Liver (tissue), 9 donors: Measurements from ENCODE around the gene GPR18. TPM values are rescaled to one million over a fixed set of nuclear protein-coding genes. Genes with fewer than 3 reads are reported as not detected.

Experiments
- DNase-seq: peaks from one replicate; pipeline ENCODE4 v3.0.0-alpha.2; 2017; ENCODE audit warnings: low spot score
- H3K27ac ChIP-seq, 2 donors: one replicate each; pipeline ENCODE4 v1.7.0; 2013; ENCODE audit warnings: inconsistent platforms in 2 of 2, low read length in 2 of 2, control low read depth in 1 of 2, low read depth in 1 of 2, mild to moderate bottlenecking in 1 of 2
- H3K27me3 ChIP-seq, 4 donors: one replicate each; pipeline versions ENCODE4 v1.6.1 to v1.7.0; 2013; ENCODE audit warnings: low read length in 3 of 4, inconsistent platforms in 1 of 4, mild to moderate bottlenecking in 1 of 4, moderate library complexity in 1 of 4; ENCODE audit not compliant: control insufficient read depth in 4 of 4, insufficient read depth in 4 of 4
- H3K36me3 ChIP-seq, 4 donors: one replicate each; pipeline versions ENCODE4 v1.6.1 to v1.7.0; 2013; ENCODE audit warnings: low read length in 3 of 4, mild to moderate bottlenecking in 3 of 4, low read depth in 1 of 4, moderate library complexity in 1 of 4; ENCODE audit not compliant: control insufficient read depth in 4 of 4, insufficient read depth in 3 of 4
- H3K4me1 ChIP-seq, 4 donors: one replicate each; pipeline versions ENCODE4 v1.6.1 to v1.7.0; 2013; ENCODE audit warnings: low read length in 3 of 4, mild to moderate bottlenecking in 3 of 4, moderate library complexity in 1 of 4; ENCODE audit not compliant: control insufficient read depth in 4 of 4, insufficient read depth in 4 of 4
- H3K4me3 ChIP-seq, 3 donors: one replicate each; pipeline versions ENCODE4 v1.6.1 to v1.7.0; 2013; ENCODE audit warnings: low read length in 3 of 3, control low read depth in 1 of 3, low read depth in 1 of 3, mild to moderate bottlenecking in 1 of 3
- H3K9ac ChIP-seq, 2 donors: one replicate each; pipeline ENCODE4 v1.7.0; 2013; ENCODE audit warnings: low read length in 2 of 2, mild to moderate bottlenecking in 2 of 2, moderate library complexity in 2 of 2, control low read depth in 1 of 2, low read depth in 1 of 2
- H3K9me3 ChIP-seq, 4 donors: one replicate each; pipeline versions ENCODE4 v1.6.1 to v1.7.0; 2013; ENCODE audit warnings: low read length in 3 of 4; ENCODE audit not compliant: control insufficient read depth in 4 of 4
- ATF3 ChIP-seq: IDR thresholded peaks from 2 replicates; pipeline ENCODE4 v1.6.1; 2016; ENCODE audit warnings: antibody characterized with exemption
- CTCF ChIP-seq: fragments of 150-350 bp; IDR thresholded peaks from 2 replicates; pipeline ENCODE4 v1.5.1; 2017; ENCODE audit warnings: improper control_type of control experiment, low read depth, low read length; ENCODE audit not compliant: missing input control
- FOXA1 ChIP-seq: IDR thresholded peaks from 2 replicates; pipeline ENCODE4 v1.6.1; 2016; ENCODE audit warnings: antibody characterized with exemption
- GABPA ChIP-seq, 2 donors: IDR thresholded peaks in 1 of 2; conservative IDR thresholded peaks in 1 of 2; 2 replicates each; pipeline ENCODE4 v1.6.1; 2016; ENCODE audit warnings: antibody characterized with exemption in 2 of 2, mild to moderate bottlenecking in 1 of 2, moderate library complexity in 1 of 2
- HNF4A ChIP-seq, 2 donors: conservative IDR thresholded peaks; 2 replicates each; pipeline ENCODE4 v1.6.1; 2016; ENCODE audit warnings: antibody characterized with exemption in 2 of 2, mild to moderate bottlenecking in 2 of 2
- JUND ChIP-seq, 2 donors: IDR thresholded peaks; 2 replicates each; pipeline ENCODE4 v1.6.1; 2016; ENCODE audit warnings: antibody characterized with exemption in 2 of 2
- MAX ChIP-seq: IDR thresholded peaks from 2 replicates; pipeline ENCODE4 v1.6.1; 2016; ENCODE audit warnings: antibody characterized with exemption
- RXRA ChIP-seq, 2 donors: IDR thresholded peaks; 2 replicates each; pipeline ENCODE4 v1.6.1; 2017 to 2018; ENCODE audit warnings: antibody characterized with exemption in 2 of 2, mild to moderate bottlenecking in 1 of 2
- SP1 ChIP-seq: IDR thresholded peaks from 2 replicates; pipeline ENCODE4 v1.6.1; 2018; ENCODE audit warnings: antibody characterized with exemption, mild to moderate bottlenecking
- YY1 ChIP-seq: IDR thresholded peaks from 2 replicates; pipeline ENCODE4 v1.6.1; 2016; ENCODE audit warnings: antibody characterized with exemption, mild to moderate bottlenecking
- WGBS: extraction: QIAGEN DNeasy Blood & Tissue Kit; methylation state at CpG from one replicate; pipeline ENCODE4 v1.1.7; 2013; 5-methylcytosine and 5-hydroxymethylcytosine counted together
- polyA plus RNA-seq, 2 donors: library from polyadenylated mRNA; stranded (reverse) in 1 of 2; unstranded in 1 of 2; fragments of 200-250 nt in 1 of 2; fragments of >200 nt in 1 of 2; fragmentation: Nextera tagmentation in 1 of 2; extraction: Ambion mirVana in 1 of 2; gene quantifications; one replicate each; pipeline versions ENCODE4 v1.2.1 to v1.2.3, GENCODE V29; 2013 to 2015
- total RNA-seq, 2 donors: library from RNA; depleted of rRNA; stranded (reverse); fragments of >200 nt; gene quantifications; one replicate each; pipeline ENCODE4 v1.2.3, GENCODE V29; 2014
- TF ChIP-seq, protein P1 (sequence below): IDR thresholded peaks from 2 replicates; pipeline ENCODE4 v1.6.1; 2016; ENCODE audit warnings: antibody characterized with exemption
- TF ChIP-seq, protein P2 (sequence below): IDR thresholded peaks from 2 replicates; pipeline ENCODE4 v1.6.1; 2016; ENCODE audit warnings: antibody characterized with exemption, mild to moderate bottlenecking
- donor health status: healthy.
- donor health status: healthy.
- donor health status: healthy.
- donor health status: healthy.
- donor health status: healthy.

The GPR18 gene
- total and polyA plus RNA-seq, 4 donors: 0.13 to 1.0 (median 0.41) TPM

DNA sequence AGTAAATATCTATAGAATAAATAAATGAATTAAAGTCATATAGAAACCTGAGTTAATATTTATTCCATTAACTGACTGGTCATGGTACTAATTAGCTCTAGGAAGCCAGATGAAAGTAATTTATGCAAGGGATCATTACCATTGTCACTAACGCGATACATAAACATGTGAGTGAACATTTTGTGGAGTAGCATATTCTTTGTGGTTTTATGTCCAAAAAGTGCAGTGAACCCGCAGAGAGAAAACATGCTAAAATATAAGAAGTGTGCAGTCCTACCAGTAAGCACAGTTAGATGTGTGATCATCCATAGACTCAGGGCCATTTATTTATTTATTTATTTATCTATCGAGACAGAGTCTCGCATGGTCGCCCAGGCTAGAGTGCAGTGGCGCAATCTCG, 47.4 kb upstream of the GPR18 start (continued):
- TF ChIP-seq CTCF: no peak
- no peak for TF ChIP-seq FOXA1
- TF ChIP-seq RXRA (IDR thresholded peaks at IDR 0.05): no peak
- no peak for TF ChIP-seq SP1
- TF ChIP-seq MAX: no peak
- TF ChIP-seq HNF4A (conservative IDR thresholded peaks at IDR 0.05): no peak
- TF ChIP-seq ATF3: no peak
- TF ChIP-seq GABPA (IDR thresholded peaks at IDR 0.05 in 1 of 2, conservative IDR thresholded peaks at IDR 0.05 in 1 of 2): no peak

- H3K4me3 ChIP-seq: no peak overlapping the region
- no peak overlapping the region for H3K9ac ChIP-seq
- WGBS: 88% methylated on average over 5 of the region's 5 CpGs
- no peaks in the 10 kb centered on the region for H3K27me3 ChIP-seq
- no peak for DNase-seq
- no peaks in the 10 kb centered on the region for H3K4me1 ChIP-seq
- H3K9me3 ChIP-seq: no peaks in the 10 kb centered on the region
- H3K36me3 ChIP-seq: peaks cover 0 to 2% (median 0%) of the 10 kb centered on the region in 4 donors
- TF ChIP-seq, protein P1, sequence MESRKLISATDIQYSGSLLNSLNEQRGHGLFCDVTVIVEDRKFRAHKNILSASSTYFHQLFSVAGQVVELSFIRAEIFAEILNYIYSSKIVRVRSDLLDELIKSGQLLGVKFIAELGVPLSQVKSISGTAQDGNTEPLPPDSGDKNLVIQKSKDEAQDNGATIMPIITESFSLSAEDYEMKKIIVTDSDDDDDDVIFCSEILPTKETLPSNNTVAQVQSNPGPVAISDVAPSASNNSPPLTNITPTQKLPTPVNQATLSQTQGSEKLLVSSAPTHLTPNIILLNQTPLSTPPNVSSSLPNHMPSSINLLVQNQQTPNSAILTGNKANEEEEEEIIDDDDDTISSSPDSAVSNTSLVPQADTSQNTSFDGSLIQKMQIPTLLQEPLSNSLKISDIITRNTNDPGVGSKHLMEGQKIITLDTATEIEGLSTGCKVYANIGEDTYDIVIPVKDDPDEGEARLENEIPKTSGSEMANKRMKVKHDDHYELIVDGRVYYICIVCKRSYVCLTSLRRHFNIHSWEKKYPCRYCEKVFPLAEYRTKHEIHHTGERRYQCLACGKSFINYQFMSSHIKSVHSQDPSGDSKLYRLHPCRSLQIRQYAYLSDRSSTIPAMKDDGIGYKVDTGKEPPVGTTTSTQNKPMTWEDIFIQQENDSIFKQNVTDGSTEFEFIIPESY: no peak
- TF ChIP-seq RXRA (IDR thresholded peaks at IDR 0.05): no peak
- no peak for TF ChIP-seq GABPA (IDR thresholded peaks at IDR 0.05 in 1 of 2, conservative IDR thresholded peaks at IDR 0.05 in 1 of 2)
- TF ChIP-seq YY1: no peak
- TF ChIP-seq HNF4A (conservative IDR thresholded peaks at IDR 0.05): no peak
- H3K27ac ChIP-seq: no peak overlapping the region
These were observed 47.0 kb upstream of the GPR18 start for GRCh38 chr13:99305158-99305557.

- Histone ChIP-seq H3K27ac (peak overlapping the region in 1 of 2 donors; percentile 8), H3K36me3 (peaks cover 0 to under 1% (median 0%) of the 10 kb centered on the region in 4 donors), H3K27me3 (no peaks in the 10 kb centered on the region), H3K9ac (peak overlapping the region in 1 of 2 donors; percentile 17), H3K4me1 (no peaks in the 10 kb centered on the region), H3K4me3 (no peak overlapping the region), H3K9me3 (no peaks in the 10 kb centered on the region)
- no peak for DNase-seq
- TF ChIP-seq RXRA (IDR thresholded peaks at IDR 0.05) (no peak), JUND (IDR thresholded peaks at IDR 0.05) (no peak), SP1 (no peak)
- TF ChIP-seq, protein P2, sequence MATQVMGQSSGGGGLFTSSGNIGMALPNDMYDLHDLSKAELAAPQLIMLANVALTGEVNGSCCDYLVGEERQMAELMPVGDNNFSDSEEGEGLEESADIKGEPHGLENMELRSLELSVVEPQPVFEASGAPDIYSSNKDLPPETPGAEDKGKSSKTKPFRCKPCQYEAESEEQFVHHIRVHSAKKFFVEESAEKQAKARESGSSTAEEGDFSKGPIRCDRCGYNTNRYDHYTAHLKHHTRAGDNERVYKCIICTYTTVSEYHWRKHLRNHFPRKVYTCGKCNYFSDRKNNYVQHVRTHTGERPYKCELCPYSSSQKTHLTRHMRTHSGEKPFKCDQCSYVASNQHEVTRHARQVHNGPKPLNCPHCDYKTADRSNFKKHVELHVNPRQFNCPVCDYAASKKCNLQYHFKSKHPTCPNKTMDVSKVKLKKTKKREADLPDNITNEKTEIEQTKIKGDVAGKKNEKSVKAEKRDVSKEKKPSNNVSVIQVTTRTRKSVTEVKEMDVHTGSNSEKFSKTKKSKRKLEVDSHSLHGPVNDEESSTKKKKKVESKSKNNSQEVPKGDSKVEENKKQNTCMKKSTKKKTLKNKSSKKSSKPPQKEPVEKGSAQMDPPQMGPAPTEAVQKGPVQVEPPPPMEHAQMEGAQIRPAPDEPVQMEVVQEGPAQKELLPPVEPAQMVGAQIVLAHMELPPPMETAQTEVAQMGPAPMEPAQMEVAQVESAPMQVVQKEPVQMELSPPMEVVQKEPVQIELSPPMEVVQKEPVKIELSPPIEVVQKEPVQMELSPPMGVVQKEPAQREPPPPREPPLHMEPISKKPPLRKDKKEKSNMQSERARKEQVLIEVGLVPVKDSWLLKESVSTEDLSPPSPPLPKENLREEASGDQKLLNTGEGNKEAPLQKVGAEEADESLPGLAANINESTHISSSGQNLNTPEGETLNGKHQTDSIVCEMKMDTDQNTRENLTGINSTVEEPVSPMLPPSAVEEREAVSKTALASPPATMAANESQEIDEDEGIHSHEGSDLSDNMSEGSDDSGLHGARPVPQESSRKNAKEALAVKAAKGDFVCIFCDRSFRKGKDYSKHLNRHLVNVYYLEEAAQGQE: no peak
- 81% methylated on average over 4 of the region's 4 CpGs for WGBS
These were observed 46.4 kb upstream of the GPR18 start for GRCh38 chr13:99304541-99304940.
